GM12878 (cell line): ENCODE data around the gene NTM.

Source experiments
- ATF7 ChIP-seq: fragments of 450-650 bp; IDR thresholded peaks from 2 replicates; pipeline ENCODE4 v1.6.1; 2016; ENCODE audit warnings: low read depth, mild to moderate bottlenecking
- CHD2 ChIP-seq: IDR thresholded peaks from 2 replicates; pipeline ENCODE4 v1.6.1; 2011; ENCODE audit warnings: low read depth, low read length, improper control_type of control experiment, borderline replicate concordance
- EZH2 ChIP-seq: IDR thresholded peaks from 2 replicates; pipeline ENCODE4 v1.6.1; 2012; ENCODE audit warnings: low read depth, mild to moderate bottlenecking, control low read depth, inconsistent platforms, low read length, borderline replicate concordance; ENCODE audit not compliant: control insufficient read depth
- MXI1 ChIP-seq: fragments of 150-350 bp; IDR thresholded peaks from 2 replicates; pipeline ENCODE4 v1.6.1; 2011; ENCODE audit warnings: low read depth, mild to moderate bottlenecking, inconsistent platforms, low read length, improper control_type of control experiment
- RAD21 ChIP-seq: IDR thresholded peaks from 2 replicates; pipeline ENCODE4 v1.6.1; 2011; ENCODE audit warnings: mild to moderate bottlenecking, low read depth, low read length, moderate library complexity; ENCODE audit not compliant: insufficient read depth
- RB1 ChIP-seq: fragments of 450-650 bp; formaldehyde crosslinking; IDR thresholded peaks from 2 replicates; pipeline ENCODE4 v1.6.1; 2017; ENCODE audit warnings: mild to moderate bottlenecking, borderline replicate concordance
- RBBP5 ChIP-seq: fragments of 200-600 bp; sonication (generic); conservative IDR thresholded peaks from 2 replicates; pipeline ENCODE4 v1.6.1; 2016
- RCOR1 ChIP-seq: conservative IDR thresholded peaks from 2 replicates; pipeline ENCODE4 v1.6.1; 2012; ENCODE audit warnings: low read depth, low read length, improper control_type of control experiment
- REST ChIP-seq: IDR thresholded peaks from 2 replicates; pipeline ENCODE4 v1.6.1; 2012; ENCODE audit warnings: mild to moderate bottlenecking, low read depth, low read length
- RUNX3 ChIP-seq: IDR thresholded peaks from 2 replicates; pipeline ENCODE4 v1.6.1; 2012; ENCODE audit warnings: low read length, inconsistent platforms
- USF2 ChIP-seq: IDR thresholded peaks from 2 replicates; pipeline ENCODE4 v1.6.1; 2011; ENCODE audit warnings: low read depth, low read length, improper control_type of control experiment, borderline replicate concordance
- YY1 ChIP-seq: IDR thresholded peaks from 2 replicates; pipeline ENCODE4 v1.6.1; 2011; ENCODE audit warnings: low read depth, mild to moderate bottlenecking, low read length
- TF ChIP-seq, protein P1 (sequence below), 3 experiments: IDR thresholded peaks in 2 of 3; conservative IDR thresholded peaks in 1 of 3; 2 replicates each; pipeline ENCODE4 v1.5.1; 2011; ENCODE audit warnings: low read depth in 3 of 3, low read length in 3 of 3, mild to moderate bottlenecking in 3 of 3, control low read depth in 2 of 3, moderate library complexity in 2 of 3, inconsistent platforms in 1 of 3, mixed read lengths in 1 of 3; ENCODE audit not compliant: control insufficient read depth in 2 of 3, insufficient read depth in 1 of 3; ENCODE audit errors: extremely low read depth in 1 of 3

- TF ChIP-seq REST (no peak), YY1 (no peak), ATF7 (no peak), USF2 (no peak), RB1 (no peak), RCOR1 (no peak), EZH2 (no peak), RAD21 (no peak), RBBP5 (no peak), MXI1 (no peak), RUNX3 (no peak), CHD2 (no peak)
- TF ChIP-seq, protein P1, sequence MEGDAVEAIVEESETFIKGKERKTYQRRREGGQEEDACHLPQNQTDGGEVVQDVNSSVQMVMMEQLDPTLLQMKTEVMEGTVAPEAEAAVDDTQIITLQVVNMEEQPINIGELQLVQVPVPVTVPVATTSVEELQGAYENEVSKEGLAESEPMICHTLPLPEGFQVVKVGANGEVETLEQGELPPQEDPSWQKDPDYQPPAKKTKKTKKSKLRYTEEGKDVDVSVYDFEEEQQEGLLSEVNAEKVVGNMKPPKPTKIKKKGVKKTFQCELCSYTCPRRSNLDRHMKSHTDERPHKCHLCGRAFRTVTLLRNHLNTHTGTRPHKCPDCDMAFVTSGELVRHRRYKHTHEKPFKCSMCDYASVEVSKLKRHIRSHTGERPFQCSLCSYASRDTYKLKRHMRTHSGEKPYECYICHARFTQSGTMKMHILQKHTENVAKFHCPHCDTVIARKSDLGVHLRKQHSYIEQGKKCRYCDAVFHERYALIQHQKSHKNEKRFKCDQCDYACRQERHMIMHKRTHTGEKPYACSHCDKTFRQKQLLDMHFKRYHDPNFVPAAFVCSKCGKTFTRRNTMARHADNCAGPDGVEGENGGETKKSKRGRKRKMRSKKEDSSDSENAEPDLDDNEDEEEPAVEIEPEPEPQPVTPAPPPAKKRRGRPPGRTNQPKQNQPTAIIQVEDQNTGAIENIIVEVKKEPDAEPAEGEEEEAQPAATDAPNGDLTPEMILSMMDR (IDR thresholded peaks at IDR 0.05 in 2 of 3, conservative IDR thresholded peaks at IDR 0.05 in 1 of 3; ENCODE audit: control insufficient read depth in 2 of 3, extremely low read depth in 1 of 3, insufficient read depth in 1 of 3, low read depth in 3 of 3, low read length in 3 of 3), result no peak
These were observed 167.3 kb downstream of the NTM start for GRCh38 chr11:131537748-131538147.
